Gastrocnemius medialis (tissue), 4 donors: ENCODE measurements around the gene EMX2. TPM values are rescaled to one million over a fixed set of nuclear protein-coding genes. Genes with fewer than 3 reads are reported as not detected.

Experiments
- ATAC-seq, 2 donors: fragments of 150-250 bp; one replicate each; pipeline ENCODE4 v1.9.1; 2016
- DNase-seq, 2 donors: peaks; one replicate each; pipeline ENCODE4 v3.0.0-alpha.2; 2019
- H3K27ac ChIP-seq, 4 donors: fragments of 200-600 bp; sonication (generic); 1 replicate in 1 of 4; 2 replicates in 3 of 4; pipeline ENCODE4 v1.5.1; 2016 to 2018; ENCODE audit warnings: mild to moderate bottlenecking in 2 of 4, moderate library complexity in 1 of 4
- H3K27me3 ChIP-seq, 3 donors: fragments of 200-600 bp; sonication (generic) in 2 of 3; 1 replicate in 1 of 3; 2 replicates in 2 of 3; pipeline versions ENCODE4 v1.5.1 to v1.6.0; 2016 to 2019; ENCODE audit warnings: mild to moderate bottlenecking in 1 of 3, moderate library complexity in 1 of 3
- H3K36me3 ChIP-seq, 2 donors: fragments of 200-600 bp; sonication (generic) in 1 of 2; one replicate each; pipeline ENCODE4 v1.5.1; 2017 to 2018
- H3K4me1 ChIP-seq, 2 donors: fragments of 200-600 bp; sonication (generic) in 1 of 2; one replicate each; pipeline ENCODE4 v1.5.1; 2016 to 2017; ENCODE audit warnings: mild to moderate bottlenecking in 2 of 2
- H3K4me3 ChIP-seq, 4 donors: fragments of 200-600 bp; sonication (generic) in 3 of 4; 1 replicate in 1 of 4; 2 replicates in 3 of 4; pipeline ENCODE4 v1.5.1; 2016 to 2019; ENCODE audit warnings: mild to moderate bottlenecking in 2 of 4
- H3K9me3 ChIP-seq, 3 donors: fragments of 200-600 bp; sonication (generic) in 2 of 3; 1 replicate in 1 of 3; 2 replicates in 2 of 3; pipeline ENCODE4 v1.5.1; 2016 to 2019
- POLR2A ChIP-seq, 2 donors: fragments of 450-650 bp; IDR thresholded peaks; one replicate each; pipeline ENCODE4 v1.6.1; 2017; ENCODE audit warnings: antibody characterized with exemption in 2 of 2, mild to moderate bottlenecking in 2 of 2, moderate library complexity in 2 of 2
- in situ Hi-C, 4 donors: fragments of 200-750 bp; cut with MboI; loops; one replicate each; pipeline versions ENCODE4 v1.15.0 to v1.8.0; 2017; ENCODE audit warnings: low sequenced_read_pairs in 4 of 4
- intact Hi-C: fragments of 100-400 bp; cut with DNase I; formaldehyde crosslinking; loops from one replicate; pipeline ENCODE4 v1.15.1; 2023; ENCODE audit warnings: low total_unique reads
- total RNA-seq, 4 donors: library from RNA; depleted of rRNA; stranded (reverse); fragments of >200 nt; gene quantifications; one replicate each; pipeline versions ENCODE4 v1.1.0 to v1.2.3, GENCODE V29; 2016
- TF ChIP-seq, protein P1 (sequence below), 5 experiments: fragments of 450-650 bp in 3 of 5; fragments of 200-600 bp in 2 of 5; sonication (generic) in 2 of 5; IDR thresholded peaks in 4 of 5; conservative IDR thresholded peaks in 1 of 5; 1 replicate in 4 of 5; 2 replicates in 1 of 5; pipeline ENCODE4 v1.5.1; 2016 to 2019; ENCODE audit warnings: antibody characterized with exemption in 5 of 5, mild to moderate bottlenecking in 3 of 5, moderate library complexity in 3 of 5

EMX2 gene
- total RNA-seq, 4 donors from 2014 or later: 0.46 to 1.5 (median 0.82) TPM

DNA sequence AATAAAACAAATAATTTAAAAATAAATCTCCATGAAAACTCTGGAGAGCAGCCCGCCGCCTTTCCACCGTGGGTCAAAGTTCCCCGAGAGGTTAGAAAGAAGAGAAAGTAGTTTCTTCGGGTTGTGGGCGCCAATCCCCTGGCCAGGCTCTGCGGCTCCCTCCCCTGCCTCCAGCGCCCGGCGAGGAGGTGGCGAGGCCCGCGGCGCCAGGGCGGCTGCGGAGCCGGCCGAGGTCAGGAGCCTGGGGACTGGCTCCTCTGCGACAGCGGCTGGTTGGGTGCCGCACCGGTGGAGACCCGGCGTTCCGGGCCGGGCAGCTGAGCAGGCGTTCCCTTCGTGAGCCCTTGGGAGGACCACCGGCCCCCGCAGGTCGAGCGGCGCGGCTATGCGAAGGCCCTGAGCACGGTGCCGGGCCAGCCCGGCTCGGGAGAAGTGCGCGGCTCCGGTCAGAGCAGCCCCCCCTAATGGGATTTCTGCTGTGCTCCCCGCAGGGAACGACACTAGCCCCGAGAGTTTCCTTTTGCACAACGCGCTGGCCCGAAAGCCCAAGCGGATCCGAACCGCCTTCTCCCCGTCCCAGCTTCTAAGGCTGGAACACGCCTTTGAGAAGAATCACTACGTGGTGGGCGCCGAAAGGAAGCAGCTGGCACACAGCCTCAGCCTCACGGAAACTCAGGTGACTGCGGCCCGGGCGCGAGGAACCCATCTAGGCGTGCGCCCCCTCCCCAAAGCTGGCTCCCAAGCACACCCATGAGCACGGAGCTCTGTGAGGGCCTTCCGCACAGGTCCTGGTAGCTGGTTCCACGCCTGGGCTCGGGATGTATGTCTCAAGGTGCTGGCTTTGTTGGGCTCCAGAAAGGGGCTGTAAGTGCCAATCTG is 2.8 kb downstream of the EMX2 start:
- Histone ChIP-seq H3K9me3 (no peaks in the 10 kb centered on the region), H3K27me3 (peaks cover 92 to 100% (median 94%) of the 10 kb centered on the region in 3 donors), H3K4me1 (peaks cover 13 to 26% of the 10 kb centered on the region in 2 donors), H3K36me3 (no peaks in the 10 kb centered on the region), H3K4me3 (peak overlapping the region; percentile 54 to 74 (median 58)), H3K27ac (peak overlapping the region; percentile 42 to 80 (median 73))
- TF ChIP-seq, protein P1, sequence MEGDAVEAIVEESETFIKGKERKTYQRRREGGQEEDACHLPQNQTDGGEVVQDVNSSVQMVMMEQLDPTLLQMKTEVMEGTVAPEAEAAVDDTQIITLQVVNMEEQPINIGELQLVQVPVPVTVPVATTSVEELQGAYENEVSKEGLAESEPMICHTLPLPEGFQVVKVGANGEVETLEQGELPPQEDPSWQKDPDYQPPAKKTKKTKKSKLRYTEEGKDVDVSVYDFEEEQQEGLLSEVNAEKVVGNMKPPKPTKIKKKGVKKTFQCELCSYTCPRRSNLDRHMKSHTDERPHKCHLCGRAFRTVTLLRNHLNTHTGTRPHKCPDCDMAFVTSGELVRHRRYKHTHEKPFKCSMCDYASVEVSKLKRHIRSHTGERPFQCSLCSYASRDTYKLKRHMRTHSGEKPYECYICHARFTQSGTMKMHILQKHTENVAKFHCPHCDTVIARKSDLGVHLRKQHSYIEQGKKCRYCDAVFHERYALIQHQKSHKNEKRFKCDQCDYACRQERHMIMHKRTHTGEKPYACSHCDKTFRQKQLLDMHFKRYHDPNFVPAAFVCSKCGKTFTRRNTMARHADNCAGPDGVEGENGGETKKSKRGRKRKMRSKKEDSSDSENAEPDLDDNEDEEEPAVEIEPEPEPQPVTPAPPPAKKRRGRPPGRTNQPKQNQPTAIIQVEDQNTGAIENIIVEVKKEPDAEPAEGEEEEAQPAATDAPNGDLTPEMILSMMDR (IDR thresholded peaks at IDR 0.05 in 4 of 5, conservative IDR thresholded peaks at IDR 0.05 in 1 of 5): no peak
- no peak for TF ChIP-seq POLR2A (IDR thresholded peaks at IDR 0.05)
- in situ Hi-C loops (no loop called here), intact Hi-C loops (no loop called here)
- ATAC-seq: no peak
- DNase-seq: no peak

DNA sequence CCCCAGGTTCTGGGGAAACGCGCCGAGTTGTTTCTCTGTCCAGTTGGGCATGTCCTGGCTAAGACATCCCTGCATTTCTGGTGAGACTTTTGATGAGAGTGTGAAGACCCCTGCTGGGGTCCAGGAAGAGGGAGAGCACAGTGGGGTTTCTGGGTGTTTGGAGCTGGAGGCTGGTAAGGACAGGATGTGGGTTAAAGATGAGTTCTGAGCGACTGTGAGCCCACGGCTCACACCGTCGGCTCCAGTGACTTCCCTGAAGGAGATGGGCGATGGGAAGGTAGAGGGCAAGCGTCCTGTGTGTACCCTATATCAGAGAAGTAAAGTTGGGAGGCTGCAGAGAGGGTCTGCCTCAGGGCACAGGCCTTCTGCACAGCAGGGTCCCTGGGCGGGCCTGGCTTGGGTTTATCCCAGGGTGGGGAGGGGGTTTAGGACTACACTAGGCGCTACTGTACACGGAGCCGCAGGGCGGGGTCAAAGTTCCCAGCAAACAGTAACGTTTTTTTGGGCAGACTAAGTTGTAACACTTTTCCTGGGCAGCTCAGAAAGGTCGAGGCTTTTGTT is 3.6 kb downstream of the EMX2 start:
- DNase-seq: no peak
- in situ Hi-C loops: no loop called here
- Histone ChIP-seq H3K4me1 (peaks cover 13 to 26% of the 10 kb centered on the region in 2 donors), H3K9me3 (no peaks in the 10 kb centered on the region), H3K4me3 (peak overlapping the region; percentile 54 to 74 (median 58)), H3K36me3 (no peaks in the 10 kb centered on the region), H3K27ac (peak overlapping the region in 2 of 4 donors; percentile 73 to 80), H3K27me3 (peaks cover 94 to 100% (median 95%) of the 10 kb centered on the region in 3 donors)
- TF ChIP-seq, protein P1 (IDR thresholded peaks at IDR 0.05 in 4 of 5, conservative IDR thresholded peaks at IDR 0.05 in 1 of 5): no peak
- no peak for TF ChIP-seq POLR2A (IDR thresholded peaks at IDR 0.05)
- no peak for ATAC-seq
- intact Hi-C loops: no loop called here

DNA sequence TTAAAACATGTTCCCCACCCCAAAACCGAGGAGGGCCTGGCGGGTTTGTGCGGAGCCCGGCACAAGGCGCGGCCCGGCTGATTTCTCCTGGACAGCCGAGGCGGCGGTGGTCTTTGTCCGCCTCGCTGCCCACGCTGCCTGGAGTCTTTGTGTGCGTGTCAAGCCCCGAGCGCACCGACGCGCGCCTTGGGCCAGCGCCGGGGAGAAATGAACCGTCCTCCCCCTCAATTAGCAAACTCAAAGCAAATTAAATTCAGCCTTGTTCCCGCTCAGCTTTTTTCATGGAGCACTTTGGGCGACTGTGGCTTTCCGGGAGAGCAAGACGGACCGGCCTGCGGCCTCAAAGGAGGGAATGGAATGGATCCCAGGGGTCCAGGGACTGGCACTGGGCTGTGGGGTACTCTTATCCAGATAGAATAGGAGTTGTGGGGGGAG is 4.1 kb downstream of the EMX2 start:
- Histone ChIP-seq H3K36me3 (no peaks in the 10 kb centered on the region), H3K27ac (peak overlapping the region in 2 of 4 donors; percentile 6 to 32), H3K27me3 (peaks cover 95 to 100% (median 97%) of the 10 kb centered on the region in 3 donors), H3K4me1 (peaks cover 13 to 27% of the 10 kb centered on the region in 2 donors), H3K4me3 (no peak overlapping the region), H3K9me3 (no peaks in the 10 kb centered on the region)
- DNase-seq (no peak), ATAC-seq (no peak)
- TF ChIP-seq, protein P1 (IDR thresholded peaks at IDR 0.05 in 4 of 5, conservative IDR thresholded peaks at IDR 0.05 in 1 of 5): no peak
- in situ Hi-C loops (no loop called here), intact Hi-C loops (no loop called here)

DNA sequence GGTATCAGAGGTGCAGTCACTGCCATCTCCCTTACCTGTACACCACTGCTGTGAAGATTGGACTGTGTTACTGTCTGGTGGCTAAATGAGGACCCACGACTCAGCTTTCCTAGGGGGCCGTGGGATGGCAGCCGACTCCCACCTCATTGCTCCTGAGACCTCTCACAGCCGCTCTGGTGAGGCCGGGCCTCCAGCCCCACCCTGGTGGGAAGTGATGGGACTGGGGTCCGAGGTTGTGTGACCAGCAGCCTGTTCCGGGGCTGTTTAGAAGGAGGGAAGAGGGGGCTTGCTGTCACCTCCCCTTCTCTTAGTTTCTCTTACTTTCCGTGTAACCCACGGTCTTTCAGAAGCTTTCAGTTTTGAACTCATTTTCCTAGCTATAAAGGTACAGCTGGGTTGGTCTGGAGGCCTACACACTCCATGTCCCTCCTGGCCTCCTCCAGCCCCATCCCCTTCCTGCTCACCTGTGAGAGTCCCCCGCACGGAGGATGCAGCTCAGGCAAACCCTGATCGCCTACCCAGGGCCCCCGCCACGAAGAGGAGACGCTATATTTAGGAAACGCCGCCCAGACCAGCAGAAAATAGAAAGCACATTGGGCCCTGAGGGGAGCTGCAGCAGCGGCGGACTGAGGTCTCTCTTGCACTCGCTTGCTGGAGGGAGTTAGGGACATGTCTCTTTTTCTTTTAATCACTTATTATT is 4.6 kb downstream of the EMX2 start:
- TF ChIP-seq POLR2A (IDR thresholded peaks at IDR 0.05): no peak
- TF ChIP-seq, protein P1 (IDR thresholded peaks at IDR 0.05 in 4 of 5, conservative IDR thresholded peaks at IDR 0.05 in 1 of 5): no peak
- Histone ChIP-seq H3K9me3 (no peaks in the 10 kb centered on the region), H3K36me3 (no peaks in the 10 kb centered on the region), H3K4me3 (peak overlapping the region in 1 of 4 donors; percentile 25), H3K4me1 (peaks cover 13 to 33% of the 10 kb centered on the region in 2 donors), H3K27me3 (peaks cover 95 to 100% (median 97%) of the 10 kb centered on the region in 3 donors), H3K27ac (peak overlapping the region in 3 of 4 donors; percentile 6 to 32 (median 14))
- in situ Hi-C loops: no loop called here
- no peak for DNase-seq
- intact Hi-C loops: no loop called here
- no peak for ATAC-seq
